Skeletal muscle tissue (tissue), 4 donors: ENCODE data around the gene ANKH. TPM values are rescaled to one million over a fixed set of nuclear protein-coding genes. Genes with fewer than 3 reads are reported as not detected.

Experiments used
- H3K27ac ChIP-seq: one replicate; pipeline ENCODE4 v1.7.0; 2013; ENCODE audit warnings: mild to moderate bottlenecking, low read depth, low read length, inconsistent platforms
- H3K27me3 ChIP-seq, 3 donors: one replicate each; pipeline ENCODE4 v1.7.0; 2013; ENCODE audit warnings: low read length in 3 of 3; ENCODE audit not compliant: control insufficient read depth in 3 of 3, insufficient read depth in 3 of 3
- H3K36me3 ChIP-seq, 3 donors: one replicate each; pipeline ENCODE4 v1.7.0; 2013; ENCODE audit warnings: low read length in 3 of 3; ENCODE audit not compliant: control insufficient read depth in 3 of 3, insufficient read depth in 3 of 3
- H3K4me1 ChIP-seq, 3 donors: one replicate each; pipeline ENCODE4 v1.7.0; 2013; ENCODE audit warnings: low read length in 3 of 3, mild to moderate bottlenecking in 3 of 3; ENCODE audit not compliant: control insufficient read depth in 3 of 3, insufficient read depth in 3 of 3
- H3K4me3 ChIP-seq, 3 donors: one replicate each; pipeline ENCODE4 v1.7.0; 2013; ENCODE audit warnings: low read length in 3 of 3
- H3K9ac ChIP-seq, 3 donors: one replicate each; pipeline ENCODE4 v1.7.0; 2013; ENCODE audit warnings: low read length in 3 of 3, mild to moderate bottlenecking in 3 of 3, moderate library complexity in 2 of 3, low read depth in 1 of 3
- H3K9me3 ChIP-seq, 3 donors: one replicate each; pipeline ENCODE4 v1.7.0; 2013; ENCODE audit warnings: low read length in 3 of 3; ENCODE audit not compliant: control insufficient read depth in 3 of 3
- total RNA-seq: library from RNA; depleted of rRNA; stranded (reverse); fragments of >200 nt; gene quantifications from one replicate; pipeline ENCODE4 v1.2.3, GENCODE V29; 2014
- donor health status: Osteomylitis.

Gene ANKH
- total RNA-seq, 1 donor from 2014 or later, result 13.0 TPM

DNA sequence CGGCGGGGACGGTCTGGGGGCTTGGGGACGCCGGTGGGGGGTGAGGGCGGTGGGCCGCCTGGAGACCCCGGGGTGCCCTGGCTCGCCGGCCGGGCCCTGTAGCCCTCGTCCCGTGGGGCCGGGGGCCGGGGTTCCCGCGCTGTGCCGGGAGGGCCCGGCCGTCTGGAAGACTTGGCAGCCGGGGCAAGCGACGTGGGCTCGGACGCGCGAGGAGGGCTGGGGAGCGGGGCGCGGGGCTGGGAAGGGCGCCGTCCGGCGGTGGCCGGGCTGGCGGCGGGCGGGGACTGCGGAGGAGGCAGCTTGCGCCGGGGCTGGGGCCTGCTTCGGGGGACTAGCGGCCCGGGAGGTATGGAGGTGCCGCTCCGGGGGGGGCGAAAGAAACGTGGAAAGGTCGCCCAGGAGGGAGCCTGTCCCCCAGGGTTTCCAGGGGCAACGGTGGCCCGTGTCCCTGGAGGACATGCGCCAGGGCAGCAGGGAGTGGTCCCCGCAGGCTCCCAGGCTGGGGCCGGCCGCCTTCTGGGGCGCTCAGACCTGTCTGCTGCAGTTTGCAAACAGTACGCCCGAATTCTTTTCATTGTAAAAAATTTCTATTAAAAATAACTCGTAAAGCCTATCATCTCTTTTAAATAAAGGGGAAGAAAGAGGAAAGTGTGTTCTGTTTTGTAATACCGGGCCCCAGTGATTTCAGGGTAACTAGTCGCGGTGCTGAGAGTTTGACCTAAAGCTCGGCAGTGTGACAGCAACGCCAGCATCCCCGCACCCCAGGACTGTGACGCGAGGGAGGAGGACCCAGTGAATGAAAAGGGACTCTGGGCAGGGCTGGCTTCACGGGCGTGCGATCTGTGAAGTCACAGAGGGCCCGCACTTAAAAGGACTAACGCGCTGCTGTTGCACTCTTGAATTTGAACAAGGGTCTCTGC is 752 bp upstream of the ANKH start:
- Histone ChIP-seq H3K4me1 (peaks cover 17 to 18% (median 17%) of the 10 kb centered on the region in 3 donors), H3K9ac (peak overlapping the region; percentile 79 to 84 (median 84)), H3K9me3 (no peaks in the 10 kb centered on the region), H3K27me3 (no peaks in the 10 kb centered on the region), H3K36me3 (no peaks in the 10 kb centered on the region), H3K4me3 (peak overlapping the region; percentile 62 to 73 (median 66)), H3K27ac (peak overlapping the region; percentile 90)

DNA sequence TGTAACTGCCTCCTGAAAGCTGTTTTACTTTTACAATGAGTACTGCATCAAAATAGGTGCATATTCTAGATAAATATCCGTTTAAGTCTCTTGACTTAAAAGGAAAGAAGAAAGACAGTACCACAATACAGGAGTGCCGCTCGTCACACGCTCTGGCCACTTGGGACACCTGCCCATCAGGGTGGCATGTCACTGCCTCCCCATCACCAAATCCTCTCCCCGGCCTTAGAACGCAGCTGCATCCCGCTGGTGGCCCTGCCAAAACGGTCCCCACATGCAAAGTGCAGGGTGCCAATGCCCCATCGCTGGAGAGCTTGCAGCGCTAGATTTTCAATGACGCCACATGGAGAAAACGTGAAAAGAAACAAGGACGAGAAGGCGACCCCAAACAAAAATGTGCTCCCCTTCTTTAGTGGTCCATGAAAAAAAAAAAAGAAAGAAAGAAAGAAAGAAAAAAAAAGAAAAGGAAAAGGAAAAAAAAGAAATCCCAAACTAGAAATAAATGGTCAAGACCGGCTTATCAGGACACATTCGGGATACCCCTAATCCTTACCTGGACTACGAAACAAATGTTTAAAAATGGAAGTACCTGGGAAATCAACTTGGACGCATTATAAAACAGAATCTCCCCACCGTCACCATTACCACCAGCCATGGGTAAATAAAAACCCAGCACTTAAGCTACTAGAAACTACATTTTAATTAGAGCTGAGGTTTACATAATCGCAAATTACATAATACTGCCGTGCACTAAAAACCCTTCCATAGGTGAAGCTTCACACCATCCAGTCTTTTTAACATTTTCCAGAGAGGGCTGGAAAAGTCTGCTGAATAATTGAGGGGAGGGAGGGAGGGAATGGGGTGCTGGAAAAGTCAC is 1.0 kb downstream of the ANKH start:
- Histone ChIP-seq H3K9ac (peak overlapping the region; percentile 75 to 92 (median 88)), H3K9me3 (no peaks in the 10 kb centered on the region), H3K4me1 (peaks cover 17 to 18% (median 17%) of the 10 kb centered on the region in 3 donors), H3K36me3 (no peaks in the 10 kb centered on the region), H3K27ac (peak overlapping the region; percentile 80), H3K27me3 (no peaks in the 10 kb centered on the region), H3K4me3 (peak overlapping the region; percentile 82 to 90 (median 89))

DNA sequence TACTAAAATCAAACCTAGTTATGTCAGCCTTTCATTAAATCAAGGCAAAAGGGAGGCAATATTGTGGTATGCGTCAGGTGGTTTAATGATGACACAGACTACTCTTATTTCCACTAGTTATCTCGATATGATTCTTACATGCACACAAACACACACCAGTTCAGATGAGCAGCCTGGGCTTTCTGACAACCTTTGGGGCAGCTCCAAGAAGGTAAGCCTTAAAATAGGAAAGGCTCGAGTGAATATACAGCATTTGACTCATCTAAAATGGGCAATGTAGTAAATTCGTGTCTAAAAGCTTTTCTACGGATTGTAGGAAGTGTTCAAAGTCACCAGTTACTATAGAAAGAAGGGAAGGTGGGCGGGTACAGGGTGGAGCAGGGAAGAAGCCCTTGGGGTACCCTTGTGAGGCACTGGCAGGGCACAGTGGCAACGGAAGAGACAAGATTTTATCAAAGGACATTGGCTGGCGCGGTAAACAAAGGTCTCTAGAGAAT is 1.9 kb downstream of the ANKH start:
- Histone ChIP-seq H3K9me3 (no peaks in the 10 kb centered on the region), H3K9ac (peak overlapping the region; percentile 75 to 92 (median 88)), H3K4me1 (peaks cover 18 to 19% (median 19%) of the 10 kb centered on the region in 3 donors), H3K4me3 (peak overlapping the region; percentile 82 to 90 (median 89)), H3K27me3 (no peaks in the 10 kb centered on the region), H3K27ac (peak overlapping the region; percentile 80), H3K36me3 (no peaks in the 10 kb centered on the region)

DNA sequence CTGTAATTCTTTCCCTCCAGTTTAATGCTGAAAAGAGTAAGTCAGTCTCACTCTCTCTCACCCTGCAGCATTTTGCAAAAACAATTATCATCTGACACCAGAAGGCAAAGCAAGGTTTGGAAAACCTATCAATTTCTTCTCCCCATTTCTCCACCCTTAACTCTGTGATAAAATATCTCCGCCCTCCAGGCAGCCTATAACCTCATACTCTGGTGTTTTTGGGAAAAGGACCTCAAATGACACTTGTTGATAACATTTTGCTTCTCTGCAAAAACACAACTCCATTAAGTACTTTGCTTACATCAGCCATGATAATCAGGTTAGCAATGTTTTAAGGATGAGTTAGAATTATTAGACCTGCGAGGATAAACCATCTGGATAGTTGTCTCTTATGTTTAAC is 2.3 kb downstream of the ANKH start:
- Histone ChIP-seq H3K27ac (no peak overlapping the region), H3K4me1 (peaks cover 19 to 24% (median 22%) of the 10 kb centered on the region in 3 donors), H3K9me3 (no peaks in the 10 kb centered on the region), H3K27me3 (no peaks in the 10 kb centered on the region), H3K36me3 (no peaks in the 10 kb centered on the region), H3K9ac (peak overlapping the region in 2 of 3 donors; percentile 14 to 17), H3K4me3 (peak overlapping the region; percentile 17 to 90 (median 22))

DNA sequence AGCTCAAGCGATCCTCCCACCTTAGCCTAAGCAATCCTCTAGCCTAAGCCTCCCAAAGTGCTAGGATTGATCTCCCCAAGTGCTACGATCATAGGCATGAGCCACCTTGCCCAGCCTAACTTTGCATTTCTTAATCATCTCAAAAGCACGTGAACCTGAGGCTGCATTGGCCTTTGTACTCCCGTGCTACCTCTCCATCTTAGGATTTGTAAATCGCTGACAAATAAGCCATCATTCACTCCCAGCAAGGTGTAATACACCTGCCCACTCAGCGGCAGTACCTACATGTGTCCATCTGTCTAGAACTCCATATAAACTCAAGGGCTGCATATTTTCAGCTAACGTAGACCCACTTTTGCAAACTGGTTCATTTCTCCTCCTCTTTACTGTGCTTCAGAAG is 2.8 kb downstream of the ANKH start:
- H3K9me3 ChIP-seq, result no peaks in the 10 kb centered on the region
- peak overlapping the region in 2 of 3 donors; percentile 17 to 22 for H3K4me3 ChIP-seq

DNA sequence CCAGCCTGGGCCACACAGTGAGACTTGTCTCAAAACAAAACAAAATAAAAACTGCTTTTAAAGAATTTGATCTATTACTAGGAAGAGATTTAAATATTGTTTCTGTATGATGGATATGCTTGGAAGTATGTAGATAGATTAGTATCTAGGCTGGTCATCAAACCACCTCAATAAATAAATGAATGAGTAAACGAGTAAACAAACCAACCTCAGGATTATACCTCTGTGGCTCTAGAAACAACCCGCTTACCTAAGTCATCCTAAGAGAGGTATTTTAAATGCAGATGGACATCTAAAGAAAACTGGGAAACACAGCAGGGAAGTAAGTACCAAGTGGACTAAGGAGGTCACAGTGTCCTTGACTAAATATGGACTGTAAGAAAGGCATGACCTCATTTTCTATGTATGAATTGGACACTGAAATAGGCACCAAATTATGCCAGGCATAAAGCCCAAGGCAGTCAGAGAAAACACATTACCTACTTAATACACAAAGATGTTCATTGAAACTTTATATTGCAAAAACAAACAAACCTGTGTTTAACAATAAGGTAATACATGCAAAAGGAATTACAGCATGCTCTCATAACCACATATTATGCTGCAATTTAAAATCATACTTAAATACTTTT is 7.3 kb downstream of the ANKH start:
- Histone ChIP-seq H3K4me1 (peaks cover 16 to 47% (median 41%) of the 10 kb centered on the region in 3 donors), H3K27ac (peak overlapping the region; percentile 59), H3K4me3 (no peak overlapping the region), H3K9me3 (no peaks in the 10 kb centered on the region), H3K9ac (no peak overlapping the region), H3K27me3 (no peaks in the 10 kb centered on the region), H3K36me3 (no peaks in the 10 kb centered on the region)

More for the DNA sequence above, 2.8 kb downstream of the ANKH start:
- Histone ChIP-seq H3K27me3 (no peaks in the 10 kb centered on the region), H3K36me3 (no peaks in the 10 kb centered on the region), H3K4me1 (peaks cover 19 to 29% (median 27%) of the 10 kb centered on the region in 3 donors), H3K9ac (peak overlapping the region in 2 of 3 donors; percentile 14 to 17), H3K27ac (no peak overlapping the region)

DNA sequence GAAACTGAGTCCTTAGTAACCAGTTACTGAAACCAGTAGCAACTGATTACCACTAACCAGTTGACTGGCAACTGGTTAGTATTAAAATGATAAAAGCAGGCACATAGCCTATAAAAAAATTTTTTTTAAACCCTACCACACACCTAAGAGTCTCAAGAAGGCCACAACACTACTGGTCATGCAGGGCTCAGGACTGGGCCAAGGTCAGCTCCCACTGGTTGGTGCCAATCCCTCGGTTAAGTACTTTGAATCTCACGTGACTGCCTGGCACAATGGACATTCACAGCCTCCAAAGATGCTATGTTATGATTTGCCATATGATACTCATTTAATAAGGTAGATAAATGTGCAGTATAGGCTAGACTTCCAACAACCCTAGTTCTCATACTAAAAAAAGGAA is 8.5 kb downstream of the ANKH start:
- H3K36me3 ChIP-seq, result no peaks in the 10 kb centered on the region
- H3K9ac ChIP-seq, result no peak overlapping the region
- H3K27me3 ChIP-seq, result no peaks in the 10 kb centered on the region
- no peaks in the 10 kb centered on the region for H3K9me3 ChIP-seq
- H3K4me3 ChIP-seq, result no peak overlapping the region
- H3K4me1 ChIP-seq, result peaks cover 15 to 40% (median 34%) of the 10 kb centered on the region in 3 donors
- H3K27ac ChIP-seq, result no peak overlapping the region

DNA sequence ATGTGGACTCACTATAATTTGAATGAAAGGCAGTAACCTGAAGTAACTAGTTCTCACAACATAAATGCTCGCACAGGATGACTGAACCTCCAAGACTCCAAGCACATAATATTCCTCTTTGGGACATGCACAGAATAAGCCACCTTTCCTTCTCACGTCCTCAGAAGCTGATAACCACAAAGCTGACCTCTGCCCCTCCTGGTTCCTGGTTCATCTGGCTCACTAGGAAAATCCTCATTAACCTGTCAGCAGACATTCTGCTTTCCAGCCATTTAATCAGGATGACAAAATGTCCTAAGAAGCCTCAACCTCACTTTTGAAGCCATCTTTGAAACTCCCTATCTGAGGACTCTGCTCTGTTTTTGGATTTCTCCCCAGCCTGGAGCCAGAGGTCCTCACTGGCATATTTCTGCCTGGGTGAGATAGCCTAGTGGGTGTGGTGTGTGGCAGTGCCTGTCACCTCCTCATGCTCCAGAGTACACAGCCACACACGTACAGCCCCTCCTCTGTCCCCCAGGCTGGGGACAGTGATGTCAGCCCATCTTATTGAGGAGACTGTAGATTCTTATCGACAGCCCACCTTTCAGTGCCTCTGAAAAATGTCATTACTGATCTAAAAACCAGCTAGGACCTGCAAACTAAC is 10.3 kb downstream of the ANKH start:
- Histone ChIP-seq H3K9me3 (no peaks in the 10 kb centered on the region), H3K27ac (no peak overlapping the region), H3K4me3 (no peak overlapping the region), H3K4me1 (peaks cover 17 to 40% (median 34%) of the 10 kb centered on the region in 3 donors), H3K27me3 (no peaks in the 10 kb centered on the region), H3K9ac (no peak overlapping the region), H3K36me3 (no peaks in the 10 kb centered on the region)

DNA sequence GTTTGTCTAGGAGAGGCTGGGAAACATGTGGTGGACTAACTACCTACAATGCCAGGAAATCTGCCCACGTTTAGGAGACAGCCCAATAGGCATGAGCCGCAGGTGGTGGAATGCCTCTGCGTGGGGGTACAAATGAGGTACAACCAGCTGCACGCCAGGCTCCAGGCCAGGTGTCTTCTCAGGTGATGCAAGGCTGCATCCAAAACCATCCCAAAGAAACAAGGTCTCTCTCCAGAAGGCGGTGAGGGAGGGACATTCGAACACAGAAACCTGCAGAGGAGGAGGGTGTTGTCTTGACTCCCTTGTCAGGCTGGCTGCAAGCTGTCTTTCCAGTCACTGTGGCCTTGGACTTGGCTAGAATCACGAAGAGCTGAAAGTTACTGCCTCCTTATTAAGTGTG is 11.6 kb downstream of the ANKH start:
- H3K27ac ChIP-seq, result no peak overlapping the region
- no peaks in the 10 kb centered on the region for H3K9me3 ChIP-seq
- no peaks in the 10 kb centered on the region for H3K27me3 ChIP-seq
- peak overlapping the region in 2 of 3 donors; percentile 26 to 33 for H3K9ac ChIP-seq
- peaks cover 22 to 45% (median 36%) of the 10 kb centered on the region in 3 donors for H3K4me1 ChIP-seq
- no peaks in the 10 kb centered on the region for H3K36me3 ChIP-seq
- H3K4me3 ChIP-seq, result no peak overlapping the region
